Fibroblast of skin of left quadriceps (primary cell): ENCODE data around the gene PALD1.

ENCODE experiments used
- DNase-seq, 2 experiments: peaks; one replicate each; pipeline ENCODE4 v3.0.0-alpha.2; 2013; ENCODE audit warnings: low read depth in 2 of 2

The PALD1 gene

GRCh38 chr10:70535001-70535400, 56.4 kb downstream of the PALD1 start:
- DNase-seq: no peak

- no peak for DNase-seq
These were observed 56.9 kb downstream of the PALD1 start for GRCh38 chr10:70535451-70535850.

GRCh38 chr10:70536196-70536861, 57.8 kb downstream of the PALD1 start:
- no peak for DNase-seq

- no peak for DNase-seq
These were observed 59.0 kb downstream of the PALD1 start for GRCh38 chr10:70537398-70538194.

DNA sequence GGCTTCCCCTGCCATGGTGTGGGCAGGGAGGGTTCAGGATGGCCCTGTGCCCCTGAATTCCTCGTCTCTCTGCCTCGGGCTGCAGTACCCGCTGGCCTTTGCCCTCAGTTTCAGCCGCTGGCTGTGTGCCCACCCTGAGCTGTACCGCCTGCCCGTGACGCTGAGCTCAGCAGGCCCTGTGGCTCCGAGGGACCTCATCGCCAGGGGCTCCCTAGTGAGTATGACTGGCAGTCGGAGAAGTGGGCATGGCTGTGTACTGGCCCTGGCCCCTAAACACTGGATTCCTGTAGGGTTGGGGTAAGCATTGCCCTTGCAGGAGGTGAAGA, 59.6 kb downstream of the PALD1 start:
- no peak for DNase-seq

DNA sequence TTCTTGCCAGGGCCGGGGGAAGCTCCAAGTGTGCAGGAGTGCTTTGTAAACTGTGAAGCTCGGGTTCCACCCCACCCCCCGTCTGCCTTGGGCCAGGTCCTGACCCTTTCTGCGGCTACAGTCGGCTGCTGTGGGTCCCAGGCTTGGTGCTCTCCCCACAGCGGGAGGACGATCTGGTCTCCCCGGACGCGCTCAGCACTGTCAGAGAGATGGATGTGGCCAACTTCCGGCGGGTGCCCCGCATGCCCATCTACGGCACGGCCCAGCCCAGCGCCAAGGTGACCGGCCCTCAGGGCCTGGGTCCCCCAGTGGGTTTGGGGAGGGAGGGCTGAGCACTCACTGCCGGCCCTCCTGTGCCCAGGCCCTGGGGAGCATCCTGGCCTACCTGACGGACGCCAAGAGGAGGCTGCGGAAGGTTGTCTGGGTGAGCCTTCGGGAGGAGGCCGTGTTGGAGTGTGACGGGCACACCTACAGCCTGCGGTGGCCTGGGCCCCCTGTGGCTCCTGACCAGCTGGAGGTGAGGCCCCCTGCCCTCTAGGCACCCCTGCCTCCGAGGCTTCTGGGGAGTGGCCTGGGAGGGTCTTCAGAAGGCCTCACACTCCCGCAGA, 60.3 kb downstream of the PALD1 start:
- DNase-seq: no peak

- no peak for DNase-seq
These were observed 60.9 kb downstream of the PALD1 start for GRCh38 chr10:70539471-70539870.

DNA sequence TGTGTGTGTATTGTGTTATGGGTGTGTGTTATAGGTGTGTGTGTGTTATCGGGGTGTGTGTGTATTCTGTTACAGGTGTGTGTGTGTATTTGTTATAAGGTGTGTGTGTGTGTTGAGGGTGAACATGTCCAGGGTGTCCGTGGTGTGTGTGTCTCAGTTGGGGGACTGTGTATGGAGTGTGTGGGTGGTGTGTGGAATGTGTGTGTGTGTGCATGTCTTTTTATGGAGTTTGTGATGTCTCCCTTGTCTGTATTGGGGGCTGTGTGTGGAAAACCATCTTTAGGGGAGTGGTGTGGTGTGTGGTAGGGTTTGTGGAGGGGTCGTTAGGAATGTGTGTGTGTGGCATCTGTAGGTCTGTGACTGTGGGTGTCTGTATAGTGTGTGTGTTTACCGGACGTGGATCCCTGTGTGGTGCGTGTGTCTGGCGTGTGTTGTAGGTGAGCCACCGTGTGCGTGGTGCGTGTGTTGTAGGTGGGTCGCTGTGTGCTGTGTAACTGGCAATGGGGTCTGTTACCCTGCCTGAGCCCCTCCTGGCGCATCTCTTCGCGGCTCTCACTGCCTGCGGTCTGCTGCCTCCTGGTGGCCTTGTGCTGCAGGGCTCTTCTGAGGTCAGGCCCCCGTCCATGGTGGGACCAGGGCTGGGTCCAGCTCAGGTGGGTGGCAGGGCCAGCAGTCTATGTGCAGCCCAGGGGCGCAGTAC, 61.7 kb downstream of the PALD1 start:
- DNase-seq: no peak

- DNase-seq: no peak
These were observed 62.3 kb downstream of the PALD1 start for GRCh38 chr10:70540789-70541360.

DNA sequence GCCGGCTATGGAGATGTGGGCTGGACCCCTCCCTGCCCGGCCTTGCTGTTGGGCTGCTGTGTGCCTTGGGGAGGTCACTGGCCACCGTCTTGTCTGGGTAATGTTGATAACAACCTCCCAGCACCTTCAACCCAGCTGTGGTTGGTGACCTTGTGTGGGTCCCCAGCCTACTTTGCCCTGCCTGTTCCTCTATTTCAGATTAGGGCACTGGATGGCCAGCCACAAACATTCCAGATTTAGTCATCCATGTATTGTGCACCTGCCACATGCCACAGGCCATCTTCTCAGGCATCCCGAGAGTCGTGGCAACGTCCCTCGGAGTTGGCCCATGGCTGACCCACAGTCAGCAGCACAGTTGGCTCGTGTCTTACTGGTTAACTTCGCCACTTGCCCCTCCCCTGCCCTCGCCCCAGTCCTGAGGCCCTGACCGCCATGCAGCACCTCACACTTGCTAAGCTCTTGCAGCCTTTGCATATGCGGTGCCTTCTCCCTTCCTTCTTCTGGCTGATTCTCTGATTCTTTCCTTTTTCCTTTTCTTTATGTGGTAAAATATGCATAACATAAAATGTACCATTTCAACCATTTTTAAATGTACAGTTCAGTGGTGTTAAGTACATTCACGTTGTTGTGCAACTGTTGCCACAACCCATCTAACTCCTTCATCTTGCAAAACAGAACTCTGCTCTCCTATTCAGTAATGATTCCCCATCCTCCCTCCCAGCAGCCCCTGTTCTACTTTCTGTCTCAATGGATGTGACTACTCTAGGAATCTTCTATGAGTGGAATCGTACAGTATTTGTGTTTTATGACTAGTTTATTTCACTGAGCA, 63.4 kb downstream of the PALD1 start:
- DNase-seq: no peak

- no peak for DNase-seq
These were observed 64.0 kb downstream of the PALD1 start for GRCh38 chr10:70542565-70542938.

DNA sequence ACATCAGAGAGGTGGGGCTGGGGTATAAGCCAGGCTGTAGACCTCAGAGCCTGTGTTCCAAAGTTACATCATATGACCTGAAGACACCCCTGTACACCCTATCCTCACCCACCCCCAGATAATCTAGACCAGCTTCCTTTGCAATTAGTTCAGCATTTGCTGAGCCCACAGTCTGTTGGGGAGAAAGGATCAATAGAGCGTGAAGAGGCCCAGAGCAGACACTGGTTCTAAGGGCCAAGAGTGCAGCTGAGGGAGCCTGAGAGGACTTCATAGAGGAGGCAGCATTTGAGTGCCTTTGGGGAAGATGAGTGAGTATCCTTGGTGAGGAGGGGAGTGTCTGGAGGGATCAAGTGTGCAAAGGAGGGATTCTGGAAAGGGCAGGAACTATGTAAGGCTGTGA, 65.3 kb downstream of the PALD1 start:
- no peak for DNase-seq

DNA sequence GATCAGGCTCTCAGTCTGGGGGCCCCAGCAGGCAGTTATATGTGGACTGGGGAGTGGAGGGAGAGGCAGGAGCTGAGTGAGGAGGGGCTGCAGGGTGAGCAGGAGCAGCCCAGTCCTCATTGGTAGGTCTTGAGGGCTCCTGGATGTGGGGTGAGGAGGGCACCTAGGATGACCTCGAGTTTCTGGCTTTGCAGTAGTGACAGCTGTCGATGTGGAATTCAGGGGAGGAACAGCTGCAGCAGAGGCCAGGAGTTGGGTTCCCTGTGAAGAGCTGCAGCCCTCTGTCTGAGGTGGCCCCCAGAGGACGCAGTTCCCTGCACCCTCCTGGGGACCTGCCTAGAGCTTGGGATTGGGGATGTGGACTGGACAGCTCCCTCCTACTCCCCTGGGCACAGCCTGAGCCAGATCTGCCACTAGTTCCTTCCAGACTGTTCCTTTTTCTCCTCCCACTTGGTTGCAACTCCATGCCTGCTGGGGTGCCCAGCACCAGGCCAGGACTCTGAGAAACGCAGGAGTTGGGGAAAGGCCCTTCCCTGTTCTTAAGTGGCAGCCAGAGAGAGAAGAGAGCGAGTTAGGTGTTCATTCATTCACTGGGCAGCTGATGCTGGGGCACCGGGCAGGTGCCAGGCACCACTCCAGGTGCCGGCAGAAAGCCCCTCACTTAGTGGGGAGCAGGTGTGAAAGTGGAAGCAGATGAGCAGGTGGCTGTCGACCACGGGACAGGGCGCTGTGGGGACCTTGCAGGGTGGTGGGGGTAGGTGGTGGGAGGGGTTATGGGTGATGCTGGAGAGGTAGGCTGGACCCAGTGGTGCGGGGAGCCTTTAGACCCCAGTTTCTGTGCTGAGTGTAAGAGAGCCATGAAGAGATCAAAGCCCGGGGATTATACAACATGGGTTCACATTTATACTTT, 66.1 kb downstream of the PALD1 start:
- no peak for DNase-seq

DNA sequence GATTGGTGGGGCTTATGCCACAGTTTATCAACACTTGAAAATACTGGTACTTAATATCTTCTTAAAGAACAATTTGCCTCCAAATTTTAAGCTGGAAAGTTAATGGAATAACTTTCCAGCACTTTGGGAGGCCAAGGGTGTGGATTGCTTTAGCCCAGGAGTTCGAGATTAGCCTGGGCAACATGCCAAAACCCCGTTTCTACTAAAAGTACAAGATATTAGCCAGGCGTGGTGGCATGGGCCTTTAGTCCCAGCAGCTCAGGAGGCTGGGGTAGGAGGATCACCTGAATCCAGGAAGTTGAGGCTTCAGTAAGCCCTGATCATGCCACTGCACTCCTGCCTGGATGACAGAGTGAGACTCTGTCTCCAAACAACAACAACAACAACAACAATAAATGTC, 68.0 kb downstream of the PALD1 start:
- DNase-seq: no peak

- DNase-seq: no peak
These were observed 70.9 kb downstream of the PALD1 start for GRCh38 chr10:70549351-70549961.

DNA sequence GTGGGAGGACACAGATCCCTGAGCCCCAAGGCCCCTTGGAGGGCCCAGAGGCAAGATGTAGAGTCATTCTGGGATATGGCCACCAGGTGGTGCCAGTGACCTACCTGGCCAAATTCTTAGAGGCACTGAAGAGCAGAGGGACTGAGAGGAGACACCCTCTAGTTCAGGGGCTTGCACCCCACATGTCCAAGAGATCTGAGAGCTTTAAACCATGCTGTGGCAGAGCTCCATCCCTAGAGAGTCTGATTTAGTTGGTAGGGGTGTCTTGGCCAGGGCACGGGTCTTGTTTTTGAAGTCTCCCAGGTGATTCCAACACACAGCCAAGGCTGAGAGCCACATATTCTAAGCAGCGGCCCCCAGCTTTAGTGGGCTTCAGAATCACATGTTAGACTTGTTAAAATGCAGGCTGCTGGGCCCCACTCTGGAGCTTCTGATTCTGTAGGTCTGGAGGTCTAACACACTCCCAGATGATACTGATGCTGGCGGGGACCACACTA, 71.4 kb downstream of the PALD1 start:
- DNase-seq: peak in 1 of 2 experiments; percentile 34

DNA sequence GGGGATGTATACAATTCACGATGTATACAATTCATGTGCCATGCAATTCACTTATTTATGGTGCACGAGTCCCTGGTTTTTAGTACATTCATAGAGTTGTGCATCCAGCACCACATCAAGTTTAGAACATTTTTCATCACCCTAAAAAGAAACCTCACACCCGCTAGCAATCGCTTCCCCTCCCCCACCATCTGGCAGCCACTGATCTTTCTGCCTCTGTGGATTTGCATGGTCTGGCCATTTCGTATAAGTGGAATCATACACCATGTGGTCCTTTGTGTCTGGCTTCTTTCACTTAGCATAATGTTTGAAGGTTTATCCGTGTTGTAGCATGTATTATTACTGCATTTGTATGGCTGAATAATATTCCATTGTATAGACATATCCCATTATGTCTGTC, 71.9 kb downstream of the PALD1 start:
- DNase-seq: no peak

- no peak for DNase-seq
These were observed 72.9 kb downstream of the PALD1 start for GRCh38 chr10:70551466-70551865.

DNA sequence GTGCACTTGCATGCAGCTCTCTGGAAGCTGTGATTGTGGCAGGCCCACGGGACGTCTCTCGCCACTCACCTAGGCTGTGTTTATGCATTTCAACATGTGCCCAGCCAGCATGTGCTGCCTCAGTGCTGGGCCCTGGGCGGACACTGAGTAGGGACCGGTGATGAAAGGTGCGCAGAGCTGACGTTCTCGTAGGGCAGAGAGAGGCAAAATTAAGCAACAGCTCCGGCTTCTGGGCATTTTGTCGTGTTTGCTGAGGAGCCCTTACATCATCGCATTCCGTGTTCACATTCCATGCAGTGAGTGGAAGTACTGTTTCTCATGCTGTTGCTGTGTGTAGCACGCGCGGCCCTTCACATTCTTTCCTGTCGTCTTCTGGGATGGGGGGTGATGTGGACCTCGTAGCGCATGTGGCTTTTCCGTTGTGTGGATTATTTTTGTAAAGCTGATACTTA, 73.4 kb downstream of the PALD1 start:
- peak; percentile 89 to 91 for DNase-seq

DNA sequence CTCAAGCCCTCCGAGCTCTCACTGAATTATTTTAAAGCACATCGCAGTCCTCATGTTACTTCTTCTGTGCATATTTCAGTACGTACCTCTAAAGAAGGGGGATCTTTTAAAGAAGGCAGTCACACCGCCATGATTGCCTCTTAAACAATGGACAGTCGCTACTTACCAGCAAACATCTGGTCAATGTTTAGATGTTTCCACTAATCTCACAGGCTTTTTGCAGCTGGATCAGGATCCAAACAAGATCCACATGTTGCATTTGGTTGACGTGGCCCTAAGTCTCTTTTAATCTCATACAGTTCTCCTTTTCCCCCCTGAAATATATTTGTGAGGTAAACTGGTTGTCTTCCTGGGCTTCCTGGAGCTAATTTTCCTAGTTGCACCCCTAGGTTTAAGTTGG, 74.0 kb downstream of the PALD1 start:
- peak in 1 of 2 experiments; percentile 33 for DNase-seq
